Activated T-cell treated with anti-CD3 and anti-CD28 coated beads, Interleukin-2, amount 50 U/mL, for 72 hours (primary cell): ENCODE measurements around the gene DHX32. TPM values are rescaled to one million over a fixed set of nuclear protein-coding genes. Genes with fewer than 3 reads are reported as not detected.

Experiments
- ATAC-seq, 2 donors: fragments of 150-1000 bp; cut with Tn5 transposase; replicated peaks in 1 of 2; 2 replicates each; pipeline ENCODE4 v1.10.0; 2021; ENCODE audit warnings: moderate library complexity in 2 of 2, mild to moderate bottlenecking in 1 of 2
- DNase-seq, 2 donors: peaks; one replicate each; pipeline ENCODE4 v3.0.0; 2021 to 2022; ENCODE audit warnings: mixed read lengths in 1 of 2
- H3K27ac Mint-ChIP-seq: one replicate; pipeline ENCODE4 v1.8.0; 2022; ENCODE audit warnings: mild to moderate bottlenecking, moderate library complexity, mixed read lengths
- H3K27me3 Mint-ChIP-seq: one replicate; pipeline ENCODE4 v1.8.0; 2022; ENCODE audit warnings: low read depth, mixed read lengths
- H3K36me3 Mint-ChIP-seq, 2 donors: one replicate each; pipeline ENCODE4 v1.8.0; 2022; ENCODE audit warnings: mixed read lengths in 2 of 2, mild to moderate bottlenecking in 1 of 2; ENCODE audit not compliant: insufficient read depth in 2 of 2
- H3K4me1 Mint-ChIP-seq: one replicate; pipeline ENCODE4 v1.8.0; 2022; ENCODE audit warnings: low read depth, mixed read lengths
- H3K4me3 Mint-ChIP-seq, 2 donors: one replicate each; pipeline ENCODE4 v1.8.0; 2022; ENCODE audit warnings: mild to moderate bottlenecking in 2 of 2, mixed read lengths in 2 of 2, moderate library complexity in 2 of 2
- H3K9me3 Mint-ChIP-seq, 2 donors: one replicate each; pipeline ENCODE4 v1.8.0; 2022; ENCODE audit warnings: mixed read lengths in 2 of 2
- total RNA-seq, 2 donors: library from RNA; stranded (reverse); gene quantifications; one replicate each; pipeline ENCODE4 v1.2.3, GENCODE V29; 2022

The DHX32 gene
- total RNA-seq, 2 donors from 2014 or later, result 24.4 to 34.4 TPM

DNA sequence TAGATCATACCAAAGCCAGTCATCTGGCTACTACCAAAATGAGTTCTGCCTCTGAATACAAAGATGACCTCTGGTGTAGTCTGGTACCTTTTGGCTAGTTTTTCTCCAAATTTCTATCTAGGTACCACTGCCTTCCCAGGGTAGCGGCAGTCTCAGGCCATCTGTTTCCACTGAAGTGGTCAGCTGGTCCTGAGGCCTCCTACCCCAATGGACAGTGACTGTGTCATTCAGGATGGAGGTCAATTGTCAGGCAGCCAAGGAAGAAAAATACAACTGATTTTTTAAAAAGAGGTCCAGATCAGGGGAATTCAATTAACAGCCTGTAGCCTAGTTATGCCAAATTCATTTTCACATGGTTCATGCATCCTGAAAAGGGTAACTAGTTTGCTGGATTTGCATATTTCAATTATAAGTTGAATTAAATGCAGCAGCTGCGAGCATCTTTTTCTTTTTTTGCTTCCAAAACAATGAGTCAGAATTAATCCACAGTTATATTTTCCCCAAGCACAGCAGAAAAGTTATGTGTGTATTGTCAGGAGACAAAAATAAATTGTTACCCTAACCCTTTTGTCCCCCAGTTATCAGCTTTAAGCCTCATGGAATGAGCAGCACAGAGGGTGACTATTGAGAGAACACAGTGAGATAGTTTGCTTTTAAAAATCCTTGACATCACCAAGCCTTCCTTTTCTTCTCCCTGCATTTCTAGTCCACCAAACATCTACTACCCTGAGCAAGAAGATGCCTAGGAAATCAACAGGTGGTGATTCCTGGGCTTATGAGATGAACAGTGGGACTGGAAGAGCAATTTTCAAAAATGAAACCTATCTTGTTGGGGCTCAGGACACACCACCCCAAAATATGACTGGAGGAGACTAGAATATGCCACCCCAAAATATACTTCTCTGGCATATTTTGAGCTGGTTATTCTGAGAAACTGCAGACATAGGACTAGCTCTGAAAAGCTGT lies 30.0 kb downstream of the DHX32 start:
- Mint-ChIP-seq H3K9me3 (no peaks in the 10 kb centered on the region), H3K27ac (peak overlapping the region; percentile 11), H3K27me3 (no peaks in the 10 kb centered on the region), H3K36me3 (peaks cover 3 to 6% of the 10 kb centered on the region in 2 donors), H3K4me1 (no peaks in the 10 kb centered on the region), H3K4me3 (no peak overlapping the region)
- ATAC-seq (no peak), DNase-seq (no peak)

DNA sequence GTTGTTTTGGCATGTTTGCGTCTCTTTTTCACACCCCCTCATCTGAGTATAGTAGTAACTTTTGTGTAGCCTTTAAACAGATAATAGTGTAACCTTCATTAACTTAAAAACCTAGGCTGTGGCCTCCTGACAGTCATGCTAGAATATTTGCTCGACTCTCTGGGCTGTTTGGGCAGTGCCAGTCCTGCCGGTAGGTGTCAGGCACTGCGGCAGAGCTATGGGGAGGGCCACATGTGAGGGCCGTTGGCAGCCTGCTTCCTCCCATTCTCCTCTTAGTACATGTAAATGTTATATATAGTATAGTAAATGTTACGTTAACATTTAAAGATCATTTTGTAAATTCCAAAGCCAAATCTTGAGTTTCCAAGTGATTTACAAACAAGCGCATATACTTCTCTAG lies 31.6 kb downstream of the DHX32 start:
- no peak overlapping the region for H3K4me3 Mint-ChIP-seq
- DNase-seq (no peak), ATAC-seq (no peak)
- H3K9me3 Mint-ChIP-seq, result no peaks in the 10 kb centered on the region
- no peaks in the 10 kb centered on the region for H3K27me3 Mint-ChIP-seq
- H3K4me1 Mint-ChIP-seq, result no peaks in the 10 kb centered on the region
- peaks cover 3 to 6% of the 10 kb centered on the region in 2 donors for H3K36me3 Mint-ChIP-seq
- no peak overlapping the region for H3K27ac Mint-ChIP-seq

DNA sequence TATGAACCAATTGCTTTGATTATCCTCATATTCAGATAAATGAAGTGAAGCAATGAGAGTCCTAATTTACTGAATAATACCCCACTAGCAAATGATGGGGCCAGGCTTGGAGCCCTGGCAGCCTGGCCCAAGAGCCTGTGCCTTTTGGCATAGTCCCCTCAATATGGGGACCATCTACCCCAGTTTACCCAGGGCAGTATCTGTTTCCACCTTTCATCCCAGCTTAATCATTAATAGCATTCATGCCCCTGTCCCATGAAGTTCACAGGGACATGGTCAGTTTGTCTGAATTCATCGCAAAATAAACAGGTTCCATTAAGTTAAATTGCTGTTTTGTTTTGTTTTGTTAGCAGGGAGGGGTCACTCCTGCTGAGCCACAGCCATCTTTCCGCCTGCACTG lies 32.2 kb downstream of the DHX32 start:
- H3K36me3 Mint-ChIP-seq, result peaks cover 3 to 6% of the 10 kb centered on the region in 2 donors
- no peaks in the 10 kb centered on the region for H3K9me3 Mint-ChIP-seq
- ATAC-seq (no peak), DNase-seq (no peak)
- no peaks in the 10 kb centered on the region for H3K4me1 Mint-ChIP-seq
- H3K27ac Mint-ChIP-seq, result no peak overlapping the region
- no peak overlapping the region for H3K4me3 Mint-ChIP-seq
- no peaks in the 10 kb centered on the region for H3K27me3 Mint-ChIP-seq

DNA sequence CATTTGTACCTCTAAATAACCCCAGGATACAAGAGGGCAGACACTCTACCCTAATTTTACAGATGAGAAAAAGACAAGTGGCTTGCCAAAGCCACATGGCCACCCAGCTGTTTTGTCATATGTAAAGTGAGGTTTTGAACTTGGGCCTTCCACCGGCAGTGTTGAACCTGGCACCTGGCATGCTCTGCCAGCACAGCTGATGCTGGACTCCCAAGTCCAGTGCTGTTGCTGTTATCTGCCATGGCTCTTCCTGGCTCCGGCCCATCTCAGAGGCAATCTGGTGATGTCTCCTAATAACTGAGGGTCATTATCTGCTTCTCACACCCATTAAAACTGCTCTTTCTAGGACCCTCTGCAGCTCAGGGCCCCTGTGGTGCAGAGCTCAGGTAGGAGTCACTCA lies 32.7 kb downstream of the DHX32 start:
- Mint-ChIP-seq H3K9me3 (no peaks in the 10 kb centered on the region), H3K4me3 (no peak overlapping the region), H3K27ac (no peak overlapping the region), H3K4me1 (no peaks in the 10 kb centered on the region), H3K36me3 (peaks cover 3 to 6% of the 10 kb centered on the region in 2 donors), H3K27me3 (no peaks in the 10 kb centered on the region)
- ATAC-seq (no peak), DNase-seq (no peak)

DNA sequence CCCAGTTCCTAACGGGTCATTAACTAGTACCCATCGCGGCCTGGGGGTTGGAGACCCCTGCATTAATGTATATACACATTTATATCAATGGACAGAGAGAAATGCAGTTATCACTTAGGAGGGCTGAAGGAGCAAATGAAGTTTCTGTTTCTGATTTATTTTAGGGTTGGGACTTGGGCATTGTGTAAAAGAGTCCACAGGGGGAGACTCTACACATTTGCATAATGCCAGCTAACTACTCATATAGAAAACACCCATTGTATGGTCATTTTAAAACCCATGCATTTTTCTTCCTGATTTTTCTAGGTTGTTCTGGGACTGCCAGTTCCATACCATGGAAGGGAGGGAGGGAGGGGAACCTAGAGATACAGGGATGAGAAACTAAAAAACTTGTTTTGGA lies 34.2 kb downstream of the DHX32 start:
- Mint-ChIP-seq H3K27ac (peak overlapping the region; percentile 65), H3K27me3 (no peaks in the 10 kb centered on the region), H3K36me3 (peaks cover 3 to 9% of the 10 kb centered on the region in 2 donors), H3K4me1 (no peaks in the 10 kb centered on the region), H3K4me3 (no peak overlapping the region), H3K9me3 (no peaks in the 10 kb centered on the region)
- ATAC-seq, result no peak
- no peak for DNase-seq

DNA sequence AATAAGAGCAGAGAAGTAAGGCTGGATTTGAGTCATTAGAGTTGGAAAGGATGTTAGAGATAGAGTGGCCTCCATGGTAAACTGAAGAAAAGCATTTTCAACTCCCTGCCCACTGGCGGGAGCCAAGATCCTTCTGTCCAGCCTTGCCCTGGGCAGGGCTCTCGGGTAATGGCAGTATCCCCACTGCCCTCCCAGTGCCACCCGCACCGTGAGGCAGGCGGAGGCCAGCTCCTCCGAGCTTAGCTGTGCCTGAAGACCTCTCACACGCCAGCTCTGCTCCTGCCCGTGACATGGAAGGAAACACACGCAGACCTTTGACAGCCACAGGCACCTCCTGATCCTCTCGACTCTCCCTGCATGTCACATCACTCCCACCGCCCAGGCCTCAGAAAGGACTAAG lies 35.5 kb downstream of the DHX32 start:
- H3K27me3 Mint-ChIP-seq, result no peaks in the 10 kb centered on the region
- no peak overlapping the region for H3K4me3 Mint-ChIP-seq
- H3K27ac Mint-ChIP-seq, result no peak overlapping the region
- no peaks in the 10 kb centered on the region for H3K9me3 Mint-ChIP-seq
- ATAC-seq (no peak), DNase-seq (no peak)
- H3K36me3 Mint-ChIP-seq, result peaks cover 3 to 9% of the 10 kb centered on the region in 2 donors
- no peaks in the 10 kb centered on the region for H3K4me1 Mint-ChIP-seq

DNA sequence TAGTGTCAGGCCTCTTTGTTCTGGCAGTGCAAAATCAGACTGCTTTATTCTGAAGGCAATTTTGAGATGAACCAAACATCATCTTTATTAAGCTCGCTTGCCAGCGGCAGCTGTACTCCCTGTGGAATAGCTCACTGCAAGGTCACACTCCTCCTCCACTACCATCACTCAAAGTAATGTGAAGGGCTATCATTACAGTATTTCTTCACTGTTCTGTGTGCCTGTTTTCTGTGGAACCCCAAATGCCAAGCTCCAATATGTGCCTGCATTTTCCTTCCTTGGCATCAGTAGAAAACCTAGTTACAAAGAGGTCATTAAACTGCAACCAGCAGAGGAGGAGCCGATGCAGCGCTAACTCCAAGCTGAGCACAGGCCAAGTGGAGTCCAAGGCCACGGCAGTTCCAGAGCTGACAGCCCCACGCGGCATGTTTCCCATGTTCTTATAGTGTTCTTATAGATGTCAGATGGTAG lies 36.3 kb downstream of the DHX32 start:
- Mint-ChIP-seq H3K9me3 (no peaks in the 10 kb centered on the region), H3K4me3 (no peak overlapping the region), H3K4me1 (no peaks in the 10 kb centered on the region), H3K27me3 (no peaks in the 10 kb centered on the region), H3K36me3 (peaks cover 4 to 9% of the 10 kb centered on the region in 2 donors), H3K27ac (no peak overlapping the region)
- ATAC-seq (no peak), DNase-seq (no peak)

DNA sequence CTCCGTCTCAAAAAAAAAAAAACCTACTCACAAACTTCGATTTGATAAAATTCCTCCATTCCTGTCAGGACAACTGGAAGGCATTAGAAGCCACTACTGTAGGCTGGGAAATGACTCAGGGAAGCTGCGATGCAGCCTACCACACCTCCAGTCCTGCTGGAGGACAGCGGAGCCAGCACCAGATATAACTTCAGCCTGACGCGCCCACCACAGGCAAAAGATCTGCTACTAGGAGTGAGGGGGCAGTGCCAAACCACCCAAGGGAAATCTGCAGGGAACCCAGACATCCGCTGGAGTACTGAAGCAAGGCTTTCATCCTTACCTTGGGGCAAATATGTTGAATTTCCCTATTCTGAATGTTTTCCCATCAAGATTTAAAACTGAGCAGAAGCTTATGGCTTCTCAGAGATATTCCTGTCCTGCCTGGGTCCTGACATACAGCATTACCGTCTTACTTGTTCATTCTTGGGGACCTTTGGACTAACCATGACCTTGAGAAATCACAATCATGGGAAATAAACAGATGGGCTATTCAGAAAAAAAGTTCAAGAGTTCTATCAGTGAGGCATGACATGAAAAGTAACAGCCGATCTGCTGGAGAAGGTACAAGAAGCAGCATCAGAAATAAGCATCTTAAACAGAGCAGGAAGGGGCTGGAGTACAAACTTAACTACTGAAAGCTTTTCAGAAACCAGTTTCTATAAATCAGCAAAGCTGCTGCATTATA lies 37.3 kb downstream of the DHX32 start:
- Mint-ChIP-seq H3K9me3 (no peaks in the 10 kb centered on the region), H3K27ac (no peak overlapping the region), H3K4me1 (no peaks in the 10 kb centered on the region), H3K36me3 (peaks cover 6 to 11% of the 10 kb centered on the region in 2 donors), H3K27me3 (no peaks in the 10 kb centered on the region), H3K4me3 (no peak overlapping the region)
- no peak for ATAC-seq
- DNase-seq, result no peak

DNA sequence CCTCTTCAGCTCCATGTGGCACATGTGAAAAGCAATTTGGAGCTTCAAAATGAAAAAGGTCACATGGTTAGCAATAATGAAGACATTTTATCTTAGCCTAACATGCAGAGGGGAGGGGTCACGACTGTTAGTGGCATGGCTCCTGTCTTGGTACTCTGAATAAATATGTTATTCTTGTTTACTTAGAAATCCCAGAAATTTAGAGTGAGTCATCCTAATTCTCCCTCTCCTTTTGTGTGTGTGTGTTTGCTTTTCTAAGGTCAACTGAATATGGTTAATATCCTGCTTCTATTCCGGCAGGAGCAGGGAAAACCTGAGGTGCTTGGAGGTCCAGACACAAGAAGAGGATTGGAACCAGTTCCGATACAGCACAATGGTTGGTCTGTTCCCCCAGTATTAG lies 40.1 kb downstream of the DHX32 start:
- ATAC-seq, result no peak
- Mint-ChIP-seq H3K27ac (no peak overlapping the region), H3K4me1 (no peaks in the 10 kb centered on the region), H3K9me3 (no peaks in the 10 kb centered on the region), H3K36me3 (peaks cover 8 to 19% of the 10 kb centered on the region in 2 donors), H3K4me3 (no peak overlapping the region), H3K27me3 (no peaks in the 10 kb centered on the region)
- DNase-seq, result no peak

DNA sequence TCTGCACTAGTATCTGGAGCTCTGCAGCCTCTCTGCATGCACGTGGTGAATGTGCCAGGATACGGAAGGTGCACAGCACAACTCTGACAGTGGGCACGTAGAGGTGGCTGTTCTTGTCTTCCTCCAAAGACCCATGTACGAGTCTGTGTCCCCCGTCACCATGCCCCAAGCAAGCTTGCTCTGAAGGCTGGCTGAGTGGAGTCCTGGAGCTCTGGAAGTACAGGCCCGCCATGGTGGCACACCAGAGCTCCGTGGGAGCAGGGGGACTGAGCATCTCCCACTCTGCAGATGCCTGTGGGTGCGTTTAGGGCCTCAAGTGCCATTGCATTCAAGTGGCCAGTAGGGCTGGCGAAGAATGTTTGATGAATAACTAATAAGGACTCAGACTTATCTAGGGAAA lies 40.7 kb downstream of the DHX32 start:
- H3K27ac Mint-ChIP-seq, result peak overlapping the region; percentile 30
- no peaks in the 10 kb centered on the region for H3K27me3 Mint-ChIP-seq

DNA sequence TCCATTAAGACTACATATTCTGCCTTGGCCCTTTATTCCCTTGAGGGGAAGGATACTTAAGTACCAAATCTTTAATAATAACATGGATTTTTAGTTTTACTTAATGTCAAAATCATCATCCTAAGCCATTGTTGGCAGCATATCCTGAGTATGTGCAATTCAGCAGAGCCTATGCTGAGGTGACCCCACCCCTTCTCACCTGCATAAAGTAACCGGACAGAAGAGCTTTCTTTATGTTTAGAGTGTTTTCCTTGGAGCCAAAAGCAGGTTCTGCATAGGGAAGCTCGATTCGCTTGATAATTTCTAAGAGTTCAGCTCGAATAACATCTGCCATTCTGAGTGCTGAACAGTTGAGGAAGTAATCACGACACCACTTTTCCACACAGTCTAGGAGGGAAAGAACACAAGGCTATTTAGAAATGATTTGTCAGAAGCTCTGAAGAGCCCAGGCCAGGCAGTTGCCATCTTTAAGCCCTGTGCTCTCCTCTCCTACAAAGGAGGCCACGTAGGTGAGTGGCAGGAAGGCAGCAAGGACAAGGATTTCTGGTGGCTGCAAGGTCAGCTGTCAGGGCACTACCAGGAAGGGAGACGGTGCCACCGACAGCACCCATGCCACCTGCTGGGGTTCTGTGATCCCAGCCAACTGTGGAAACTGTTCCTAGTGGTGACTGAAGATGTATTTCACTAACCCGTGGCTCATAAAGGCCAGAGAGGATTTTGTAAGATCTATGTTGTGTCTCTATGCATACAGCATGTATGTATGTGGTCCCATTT lies 42.1 kb downstream of the DHX32 start:
- Mint-ChIP-seq H3K27ac (peak overlapping the region; percentile 26), H3K4me1 (no peaks in the 10 kb centered on the region), H3K9me3 (no peaks in the 10 kb centered on the region), H3K4me3 (no peak overlapping the region), H3K36me3 (peaks cover 11 to 29% of the 10 kb centered on the region in 2 donors), H3K27me3 (no peaks in the 10 kb centered on the region)
- ATAC-seq (no peak), DNase-seq (no peak)

More for the DNA sequence above, 40.7 kb downstream of the DHX32 start:
- Mint-ChIP-seq H3K4me3 (no peak overlapping the region), H3K36me3 (peaks cover 11 to 24% of the 10 kb centered on the region in 2 donors), H3K9me3 (no peaks in the 10 kb centered on the region), H3K4me1 (no peaks in the 10 kb centered on the region)
- ATAC-seq, result no peak
- DNase-seq, result no peak

DNA sequence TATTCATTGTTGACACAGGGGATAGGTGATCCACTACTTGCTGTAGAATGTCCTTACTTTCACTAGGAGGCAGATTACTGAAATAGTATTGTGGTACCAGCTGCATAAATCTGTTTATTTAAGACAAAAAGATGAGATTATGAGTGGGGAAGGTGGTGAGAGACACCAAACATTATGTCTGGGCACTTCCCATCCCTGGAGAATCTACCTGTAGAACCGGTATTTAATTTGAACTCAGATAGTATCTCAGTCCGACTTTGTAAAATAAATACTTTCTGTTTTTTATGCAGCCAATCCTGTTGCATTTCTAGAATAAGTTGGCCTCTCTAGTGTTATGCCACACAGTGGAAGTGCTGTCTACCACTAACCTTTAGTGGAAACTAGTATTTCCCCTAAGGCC lies 44.3 kb downstream of the DHX32 start:
- no peaks in the 10 kb centered on the region for H3K9me3 Mint-ChIP-seq
- H3K36me3 Mint-ChIP-seq, result peaks cover 13 to 35% of the 10 kb centered on the region in 2 donors
- DNase-seq (no peak), ATAC-seq (no peak)
- no peak overlapping the region for H3K4me3 Mint-ChIP-seq
- no peaks in the 10 kb centered on the region for H3K27me3 Mint-ChIP-seq
- H3K4me1 Mint-ChIP-seq, result no peaks in the 10 kb centered on the region
- H3K27ac Mint-ChIP-seq, result no peak overlapping the region

DNA sequence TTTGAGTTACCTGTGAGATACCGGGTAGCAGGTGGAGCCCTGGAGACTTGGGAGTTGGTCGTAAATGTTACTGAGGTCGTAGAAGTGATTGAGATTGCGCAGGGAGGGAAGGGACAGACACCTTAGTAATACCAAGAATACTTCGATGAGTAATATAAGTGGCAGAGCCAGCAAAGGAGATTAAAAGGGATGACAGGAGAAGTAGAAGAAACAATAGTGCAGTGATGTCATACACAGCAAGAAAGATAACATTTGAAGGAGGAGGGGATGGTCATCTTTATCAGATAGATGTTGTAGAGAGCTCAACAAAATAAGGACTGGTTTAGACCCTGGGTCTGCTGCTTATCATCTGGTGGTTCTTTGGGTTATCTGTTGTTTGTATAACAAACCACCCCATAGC lies 52.8 kb downstream of the DHX32 start:
- Mint-ChIP-seq H3K36me3 (peaks cover 7 to 34% of the 10 kb centered on the region in 2 donors), H3K9me3 (no peaks in the 10 kb centered on the region), H3K4me3 (peak overlapping the region in 1 of 2 donors; percentile 13), H3K27ac (peak overlapping the region; percentile 84), H3K4me1 (peaks cover 17% of the 10 kb centered on the region), H3K27me3 (no peaks in the 10 kb centered on the region)
- ATAC-seq (peak; percentile 57 to 76), DNase-seq (no peak)
